ENCODE results near the gene MYO18A. TPM values are rescaled to one million over a fixed set of nuclear protein-coding genes. Genes with fewer than 3 reads are reported as not detected.

MYO18A gene
- total RNA-seq, 1 experiment from 2014 or later: 41.7 TPM

DNA sequence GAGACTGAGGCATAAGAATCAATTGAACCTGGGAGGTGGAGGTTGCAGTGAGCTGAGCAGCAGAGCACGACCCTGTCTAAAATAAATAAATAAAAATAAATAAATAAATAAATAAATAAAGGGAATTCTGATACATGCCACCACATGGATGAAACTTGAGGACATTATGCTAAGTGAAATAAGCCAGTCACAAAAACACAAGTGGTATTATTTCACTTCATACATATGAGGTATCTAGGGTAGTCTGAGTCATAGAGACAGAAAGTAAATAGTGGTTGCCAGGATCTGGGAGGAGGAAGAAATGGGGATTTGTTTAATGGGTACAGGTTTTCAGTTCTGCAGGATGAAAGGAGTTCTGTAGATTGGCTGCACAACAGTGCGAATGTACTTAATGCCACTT is 120.9 kb downstream of the MYO18A start:
- peak; percentile 78 for DNase-seq (ENCODE audit: low read depth)

DNA sequence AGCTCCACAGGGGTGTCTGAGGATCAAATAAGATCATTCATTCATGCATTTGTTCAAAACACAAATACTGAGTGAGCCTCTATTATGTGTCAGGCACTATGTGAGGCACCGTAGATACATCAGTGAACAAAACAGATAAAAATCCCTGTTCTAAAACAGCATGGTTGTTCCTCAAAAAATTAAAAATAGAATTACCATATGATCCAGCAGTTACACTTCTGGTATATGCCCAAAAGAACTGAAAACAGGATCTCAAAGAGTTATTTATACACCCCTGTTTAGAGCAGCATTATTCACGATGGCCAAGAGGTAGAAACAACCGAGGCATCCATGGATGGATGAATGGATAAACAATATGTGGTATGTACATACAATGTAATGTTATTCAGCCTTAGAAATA is 121.8 kb downstream of the MYO18A start:
- no peak for DNase-seq (ENCODE audit: low read depth)

DNA sequence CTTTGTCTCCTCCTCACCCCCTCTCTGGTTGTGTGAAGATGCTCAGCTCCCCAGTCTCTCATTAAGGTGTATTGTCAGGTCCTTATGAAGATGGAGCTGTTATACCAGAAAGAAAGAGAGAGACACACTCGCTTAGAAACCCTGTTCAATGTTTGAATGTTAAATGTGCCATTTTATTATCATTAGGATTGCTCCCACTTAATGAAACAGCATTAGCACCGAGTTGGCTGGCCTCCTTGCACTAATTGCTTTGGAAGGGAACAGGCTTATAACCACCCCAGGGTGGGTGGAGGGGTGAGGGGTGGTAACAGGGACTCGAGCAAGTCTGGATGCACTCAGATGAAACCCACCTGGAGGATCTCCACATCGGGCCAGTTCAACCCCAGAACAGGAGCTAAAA is 122.8 kb downstream of the MYO18A start:
- DNase-seq (ENCODE audit: low read depth): no peak

DNA sequence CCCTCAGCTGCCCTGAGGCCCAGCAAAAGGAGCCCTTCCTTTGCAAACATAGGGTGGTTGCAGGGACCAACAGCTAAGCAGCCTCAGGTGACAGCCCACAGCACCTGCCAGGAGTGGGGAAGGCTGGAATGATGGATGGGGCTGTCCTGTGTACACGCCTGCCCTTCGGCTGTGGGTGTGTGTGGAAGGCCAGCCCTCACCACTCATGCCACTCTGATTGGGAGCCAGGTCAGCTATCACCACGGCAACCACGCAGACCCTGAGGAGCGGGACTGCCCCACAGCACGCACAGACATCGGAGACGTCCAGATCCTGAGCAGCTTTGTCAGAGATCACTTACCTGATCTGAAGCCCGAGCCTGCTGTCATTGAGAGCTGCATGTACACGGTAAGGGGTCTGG is 125.4 kb downstream of the MYO18A start:
- DNase-seq (ENCODE audit: low read depth): no peak

DNA sequence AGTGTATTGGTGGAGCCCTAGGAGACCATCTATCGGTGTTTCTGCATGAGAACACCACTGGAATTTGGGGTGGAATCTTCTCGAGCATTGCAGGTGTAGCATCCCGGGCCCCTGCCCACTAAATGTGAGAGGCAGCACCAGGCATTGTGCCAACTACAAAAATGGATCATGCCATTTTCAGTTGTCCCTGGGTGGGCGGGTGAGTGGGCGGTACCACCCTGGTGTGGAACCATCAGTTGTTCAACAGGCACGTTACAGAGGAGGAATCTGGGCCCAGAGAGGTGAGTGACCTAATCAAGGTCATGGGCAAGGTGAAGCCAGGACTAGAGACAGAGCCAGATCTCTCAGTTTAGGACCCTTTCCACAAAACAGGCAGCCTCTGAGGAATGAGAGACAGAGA is 128.5 kb downstream of the MYO18A start:
- no peak for DNase-seq (ENCODE audit: low read depth)

DNA sequence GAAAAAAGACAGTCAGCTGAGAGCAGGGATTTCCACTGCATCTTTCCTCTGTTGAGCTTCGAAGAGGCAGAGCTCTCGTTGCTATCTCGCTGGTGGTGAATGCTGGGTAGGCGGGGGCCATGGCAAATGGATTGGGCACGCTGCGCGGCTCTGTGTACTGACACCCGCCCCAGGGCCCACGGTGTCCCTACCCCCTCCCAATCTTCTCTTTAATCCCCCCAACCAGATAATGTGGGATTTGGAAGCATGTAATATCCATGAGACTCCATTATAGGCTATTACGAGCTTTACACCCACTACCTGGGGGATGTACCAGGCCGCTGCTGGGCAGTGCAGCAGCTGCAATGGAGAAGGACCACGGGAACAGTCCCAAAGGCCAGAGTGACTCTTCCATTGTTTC is 129.0 kb downstream of the MYO18A start:
- DNase-seq (ENCODE audit: low read depth): no peak

DNA sequence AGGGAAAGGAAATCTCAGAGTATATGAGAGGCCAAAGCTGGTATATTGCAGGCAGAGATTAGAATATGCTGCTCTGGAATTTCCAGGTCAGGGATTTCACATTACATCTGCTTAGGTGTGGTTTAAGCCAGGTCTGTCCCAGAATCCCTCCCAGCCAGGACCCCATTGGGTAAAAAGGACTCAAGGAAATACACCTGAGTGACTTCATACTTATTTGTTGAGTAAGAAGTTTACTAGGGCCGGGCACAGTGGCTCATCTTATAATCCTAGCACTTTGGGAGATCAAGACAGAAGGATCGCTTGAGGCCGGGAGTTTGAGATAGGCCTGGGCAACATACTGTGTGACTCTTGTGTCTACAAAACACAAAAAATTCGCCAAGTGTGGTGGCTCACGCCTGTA is 130.0 kb downstream of the MYO18A start:
- no peak for DNase-seq (ENCODE audit: low read depth)

DNA sequence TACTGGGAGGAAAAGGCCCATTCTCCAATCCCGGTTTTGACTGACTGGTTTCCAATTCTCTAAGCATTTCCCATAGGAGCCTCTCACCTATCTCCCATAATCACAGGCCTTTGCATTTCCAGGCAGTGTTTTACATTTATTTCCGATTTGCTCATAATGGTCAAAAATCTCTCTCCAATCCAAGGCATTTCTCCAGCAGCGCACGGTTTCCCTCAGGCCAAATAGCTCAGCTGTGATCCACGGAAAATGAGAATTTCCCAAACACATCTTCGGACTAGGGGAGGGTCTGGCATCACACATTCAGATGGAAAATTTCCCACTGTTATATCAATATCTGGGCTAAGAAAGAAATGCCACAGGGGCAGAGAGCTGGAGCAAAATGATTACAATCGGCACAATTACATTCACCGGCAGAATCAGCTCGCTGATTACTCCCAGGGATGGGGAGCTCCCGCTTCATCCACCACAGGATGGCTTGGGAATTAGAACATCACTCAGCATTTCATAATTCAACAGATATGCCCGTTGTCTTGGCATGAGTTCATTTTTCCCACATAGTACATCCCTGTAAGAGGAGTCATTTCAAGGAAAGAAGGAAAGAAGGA is 130.6 kb downstream of the MYO18A start:
- peak; percentile 58 for DNase-seq (ENCODE audit: low read depth)

DNA sequence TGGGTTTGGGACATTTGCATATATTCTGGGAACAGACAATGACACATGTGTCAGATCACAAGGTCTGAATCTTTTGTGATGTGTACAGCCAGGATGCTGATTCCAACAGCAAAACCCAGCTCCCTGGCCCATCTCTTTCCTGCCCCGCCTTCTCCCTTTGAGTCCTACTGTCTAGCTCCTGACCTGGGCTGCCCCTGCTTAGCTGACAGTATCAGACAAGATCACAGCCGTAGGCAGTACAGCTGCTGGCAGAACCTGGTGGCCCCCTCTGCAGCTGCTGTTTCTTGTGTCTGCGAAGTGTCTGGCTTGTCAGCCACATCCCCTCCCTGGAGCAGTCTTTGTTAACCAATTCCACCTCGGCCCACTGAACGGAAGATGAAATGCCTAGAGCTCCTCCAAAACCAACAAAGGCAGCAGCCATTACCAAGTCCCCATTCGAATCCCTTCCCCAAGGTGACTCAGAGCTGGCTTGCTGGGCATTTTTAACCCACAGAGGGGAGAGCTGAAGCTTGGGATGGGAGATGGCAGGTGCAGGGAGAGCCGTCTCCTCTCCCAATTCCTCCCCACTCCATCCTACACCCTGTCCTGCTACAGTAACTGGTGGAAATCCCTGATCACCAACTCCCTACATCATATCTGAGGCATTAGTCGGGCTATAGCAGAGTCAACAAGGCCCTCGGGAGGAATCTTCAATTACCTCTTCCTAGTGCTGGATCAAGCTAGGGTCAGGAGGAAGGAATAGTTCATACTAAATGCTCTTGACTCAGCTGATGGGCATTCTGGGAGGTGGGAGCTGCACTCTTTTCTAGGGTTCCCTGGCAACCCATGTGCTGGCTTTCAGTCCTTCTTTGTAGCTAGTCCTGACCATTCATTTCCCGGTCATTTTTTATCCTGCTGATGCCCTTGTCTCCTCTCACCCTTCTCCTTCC is 131.5 kb downstream of the MYO18A start:
- DNase-seq (ENCODE audit: low read depth): peak; percentile 94

DNA sequence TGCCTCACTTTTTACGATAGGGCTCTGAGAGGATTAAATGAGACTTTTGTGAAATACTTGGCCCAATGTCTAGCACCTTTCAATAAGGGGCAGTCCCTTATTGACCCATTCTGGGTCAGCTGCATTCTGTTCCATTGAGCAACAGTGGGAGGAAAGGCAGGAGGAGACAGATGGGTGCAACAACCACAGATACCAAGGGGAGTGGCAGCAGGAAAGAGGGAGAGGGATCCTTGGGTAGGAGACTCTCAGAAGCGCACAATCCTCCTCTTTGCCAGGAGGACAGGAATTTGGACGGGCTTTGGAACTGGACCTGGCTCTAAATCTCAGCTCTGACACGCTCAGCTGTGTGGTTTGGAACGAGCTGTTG is 133.7 kb downstream of the MYO18A start:
- DNase-seq (ENCODE audit: low read depth): peak; percentile 26

DNA sequence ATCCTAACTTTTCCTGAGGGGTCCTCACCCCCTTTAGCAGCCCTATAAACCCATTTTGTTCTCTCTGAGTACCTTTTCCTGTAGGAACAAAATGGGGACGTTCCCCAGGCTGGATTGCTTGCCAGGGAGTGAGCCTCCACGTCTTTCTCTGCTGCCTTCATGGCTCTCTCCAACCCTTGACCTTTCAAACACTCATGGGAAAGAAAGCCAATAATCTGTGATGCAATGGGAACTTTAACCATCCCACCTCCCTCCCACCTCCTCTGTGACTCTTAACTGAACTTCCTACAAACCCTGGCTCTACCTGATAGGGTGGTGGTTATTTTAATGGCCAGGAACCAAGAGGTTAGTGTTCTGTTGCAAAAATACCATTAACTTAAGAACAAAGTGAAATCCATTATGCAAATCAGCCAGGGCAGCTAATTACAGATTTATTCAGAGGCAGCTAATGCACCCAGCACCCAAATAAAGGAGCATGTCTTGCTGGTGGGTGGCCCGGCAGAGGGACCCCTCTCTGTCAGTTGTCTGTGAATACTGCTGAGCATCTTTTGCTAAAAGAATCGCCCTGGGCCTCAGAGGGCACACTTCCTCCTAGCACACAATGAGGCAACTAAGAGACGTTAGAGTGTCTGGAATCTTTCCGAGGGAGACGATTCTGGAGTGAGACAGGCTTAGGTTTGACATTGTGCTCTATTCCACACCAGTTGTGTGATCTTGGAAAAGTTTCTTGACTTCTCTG is 134.3 kb downstream of the MYO18A start:
- no peak for DNase-seq (ENCODE audit: low read depth)

DNA sequence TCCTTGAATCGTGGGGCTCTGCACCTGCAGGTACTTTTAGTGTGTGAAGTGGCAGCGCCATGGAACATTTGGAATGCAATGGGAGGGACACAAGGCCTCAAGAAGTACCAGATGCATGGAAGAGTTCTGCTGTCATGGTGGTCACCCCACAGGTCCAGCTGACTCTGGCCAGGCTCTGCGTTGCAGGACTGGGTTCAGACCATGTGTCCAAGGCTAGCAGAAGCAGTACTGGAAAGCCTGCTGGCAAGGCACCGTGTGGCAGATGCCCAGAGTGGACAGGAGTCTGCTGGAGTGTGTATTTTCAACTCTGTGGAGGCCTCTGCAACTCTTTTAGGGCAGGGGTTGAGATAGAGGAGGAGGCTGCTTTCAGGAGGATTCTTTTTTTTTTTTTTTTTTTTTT is 135.2 kb downstream of the MYO18A start:
- no peak for DNase-seq (ENCODE audit: low read depth)

DNA sequence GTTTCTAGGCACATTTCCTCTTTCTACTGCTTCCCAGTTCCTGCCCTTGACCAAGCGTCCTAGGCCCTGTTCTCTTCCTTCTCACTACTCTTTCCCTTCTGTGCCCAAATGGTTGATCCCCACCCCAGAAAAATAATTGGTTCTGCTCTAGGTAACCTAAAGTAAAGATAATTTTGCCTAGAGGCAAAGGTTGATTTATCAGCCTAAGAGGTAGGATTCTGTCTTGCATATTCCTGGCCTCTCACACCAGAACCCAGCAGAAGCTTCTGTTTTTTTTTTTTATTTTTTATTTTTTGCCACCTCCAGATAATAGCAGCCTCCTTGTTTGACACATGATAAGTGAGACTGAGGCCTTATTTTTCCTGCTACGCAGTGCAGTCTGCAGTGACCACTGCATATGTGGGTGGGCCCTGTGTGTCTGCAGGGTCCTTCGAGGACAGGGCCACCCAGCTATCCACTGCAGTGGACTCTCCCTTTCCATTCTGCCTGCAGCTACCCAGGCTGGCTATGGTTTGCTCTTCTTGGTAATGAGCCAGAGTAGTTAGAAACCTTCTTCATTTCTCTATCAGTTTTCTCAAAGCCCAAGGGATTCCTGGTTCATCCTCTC is 136.6 kb downstream of the MYO18A start:
- no peak for DNase-seq (ENCODE audit: low read depth)

DNA sequence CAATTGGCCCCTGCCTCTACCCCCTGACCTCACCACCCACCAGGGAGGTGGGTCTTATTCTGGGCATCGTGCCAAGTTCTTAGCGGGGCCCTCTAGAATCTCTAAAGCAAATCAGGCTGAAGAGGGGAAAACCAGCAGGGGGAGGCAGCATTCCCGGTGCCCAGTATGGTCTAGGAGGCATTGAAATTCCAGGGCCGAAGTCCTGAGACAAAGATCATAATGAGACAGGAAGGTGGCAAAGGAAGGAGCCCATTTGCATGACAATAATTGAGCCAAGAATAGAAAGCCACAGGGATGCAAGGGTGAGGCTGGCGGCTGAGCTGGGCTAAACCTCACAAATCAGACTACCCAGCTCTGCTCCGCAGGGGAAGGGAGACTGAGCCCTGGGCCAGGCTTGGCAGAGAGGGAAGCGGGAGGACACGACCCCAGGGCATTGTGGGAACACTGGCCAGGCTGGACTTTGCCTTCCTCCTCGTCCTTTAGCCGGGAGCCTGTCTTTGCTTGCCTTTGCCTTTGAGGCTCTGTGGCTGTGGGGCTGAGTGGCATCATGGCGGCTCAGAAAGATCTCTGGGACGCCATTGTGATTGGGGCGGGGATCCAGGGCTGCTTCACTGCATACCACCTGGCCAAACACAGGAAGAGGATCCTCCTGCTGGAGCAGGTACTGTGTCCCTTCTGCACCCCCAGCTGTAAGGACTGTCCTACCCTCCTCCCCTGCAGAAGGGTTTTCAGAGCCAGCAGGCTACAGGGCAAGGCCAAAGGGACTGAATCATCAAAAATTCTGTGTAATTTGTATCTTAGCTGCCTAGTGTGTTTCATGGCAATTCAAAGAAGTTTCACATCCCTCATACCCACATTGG is 137.3 kb downstream of the MYO18A start, which contains the start of gene PIPOX:
TSS of gene PIPOX (plus strand) at position 463 of the 860 bp plus-strand sequence. CDS start at position 548, 85 bp downstream.
- peak; percentile 69 for DNase-seq (ENCODE audit: low read depth)

DNA sequence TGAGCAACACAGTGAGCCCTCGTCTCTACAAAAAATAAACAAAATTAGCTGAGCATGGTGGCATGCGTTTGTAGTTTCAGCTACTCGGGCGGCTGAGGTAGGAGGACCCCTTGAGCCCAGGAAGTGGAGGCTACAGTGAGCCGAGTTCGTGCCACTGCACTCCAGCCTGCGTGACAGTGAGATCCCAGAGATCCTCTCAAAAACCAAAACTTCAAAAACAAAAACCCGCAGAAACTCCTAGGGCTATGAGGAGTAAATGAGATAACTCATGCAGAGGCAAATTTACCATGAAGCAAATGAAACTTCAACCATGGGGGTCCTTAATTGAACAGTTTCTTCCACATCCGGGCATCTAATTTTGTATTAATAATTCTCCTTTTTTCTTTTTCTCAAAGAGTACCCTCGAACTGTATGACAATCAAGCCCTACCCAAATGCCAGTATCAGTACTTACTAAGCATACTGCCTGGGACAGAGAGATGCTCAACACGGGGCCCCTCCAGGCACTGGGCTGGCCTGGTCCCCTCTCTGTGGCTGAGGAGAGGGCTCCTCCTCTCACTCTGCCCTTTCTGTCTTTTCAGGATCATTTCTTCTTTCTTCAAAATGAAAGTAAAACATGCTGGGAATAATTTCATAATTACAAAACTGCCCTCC is 138.0 kb downstream of the MYO18A start:
- DNase-seq (ENCODE audit: low read depth): no peak

DNA sequence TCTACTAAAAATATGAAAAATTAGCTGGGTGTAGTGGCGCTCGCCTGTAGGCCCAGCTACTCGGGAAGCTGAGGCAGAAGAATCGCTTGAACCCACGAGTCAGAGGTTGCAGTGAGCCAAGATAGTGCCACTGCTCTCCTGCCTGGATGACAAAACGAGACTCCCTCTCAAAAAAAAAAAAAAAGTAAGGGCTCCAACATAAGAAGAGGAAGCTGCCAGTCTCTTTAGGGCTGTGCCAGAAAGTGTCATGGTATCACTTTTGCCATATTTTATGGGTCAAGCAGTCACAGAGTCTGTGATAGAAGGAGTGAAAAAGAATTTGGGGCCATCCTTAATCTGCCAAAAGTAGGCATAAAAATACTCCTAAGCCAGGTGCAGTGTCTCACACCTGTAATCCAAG is 138.6 kb downstream of the MYO18A start:
- no peak for DNase-seq (ENCODE audit: low read depth)

DNA sequence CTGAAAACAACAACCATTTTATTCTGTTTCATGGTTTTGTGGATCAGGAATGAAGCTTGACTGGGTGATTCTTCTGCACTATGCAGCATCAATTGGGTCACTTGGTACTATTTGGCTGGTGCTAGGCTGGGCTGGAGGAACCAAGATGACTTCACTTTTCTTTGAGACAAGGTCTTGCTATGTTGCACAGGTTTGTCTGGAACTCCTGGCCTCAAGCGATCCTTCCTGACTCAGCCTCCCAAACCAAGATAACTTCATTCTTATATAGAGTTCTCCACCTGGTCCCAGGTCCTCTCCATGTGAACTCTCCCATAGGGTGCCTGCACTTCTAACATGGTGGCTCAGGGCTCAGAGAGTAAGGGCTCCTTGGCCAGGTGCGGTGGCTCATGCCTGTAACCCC is 139.1 kb downstream of the MYO18A start:
- DNase-seq (ENCODE audit: low read depth): no peak

DNA sequence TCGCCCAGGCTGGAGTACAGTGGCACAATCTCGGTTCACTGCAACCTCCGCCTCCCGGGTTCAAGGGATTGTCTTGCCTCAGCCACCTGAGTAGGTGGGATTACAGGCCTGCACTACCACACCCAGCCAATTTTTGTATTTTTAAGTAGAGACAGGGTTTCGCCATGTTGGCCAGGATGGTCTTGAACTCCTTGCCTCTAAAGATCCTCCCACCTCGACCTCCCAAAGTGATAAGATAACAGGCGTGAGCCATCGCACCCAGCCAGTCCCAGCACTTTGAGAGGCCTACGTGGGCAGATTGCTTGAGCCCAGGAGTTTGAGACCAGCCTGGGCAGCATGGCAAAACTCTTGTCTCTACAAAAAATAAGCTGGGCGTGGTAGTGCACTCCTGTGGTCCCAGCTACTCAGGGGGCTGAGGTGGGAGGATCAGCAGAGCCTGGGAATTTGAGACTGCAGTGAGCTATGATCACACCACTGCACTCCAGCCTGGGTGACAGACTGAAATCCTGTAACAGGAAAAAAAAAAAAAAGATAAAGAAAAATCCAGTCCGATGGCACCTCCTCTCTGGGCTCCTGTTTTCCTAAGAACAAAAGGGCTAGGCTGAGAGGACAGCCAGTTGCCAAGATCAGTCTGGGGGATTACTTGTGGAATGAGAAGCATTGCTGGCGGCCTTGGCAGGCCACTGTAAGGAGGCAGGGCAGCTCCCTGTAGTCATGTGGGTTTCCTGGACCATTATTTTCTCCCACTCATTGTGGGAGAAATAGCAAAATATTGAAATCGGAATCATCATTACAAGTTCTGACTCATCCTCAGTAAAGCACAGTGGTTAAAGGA is 140.2 kb downstream of the MYO18A start:
- DNase-seq (ENCODE audit: low read depth): peak; percentile 98

DNA sequence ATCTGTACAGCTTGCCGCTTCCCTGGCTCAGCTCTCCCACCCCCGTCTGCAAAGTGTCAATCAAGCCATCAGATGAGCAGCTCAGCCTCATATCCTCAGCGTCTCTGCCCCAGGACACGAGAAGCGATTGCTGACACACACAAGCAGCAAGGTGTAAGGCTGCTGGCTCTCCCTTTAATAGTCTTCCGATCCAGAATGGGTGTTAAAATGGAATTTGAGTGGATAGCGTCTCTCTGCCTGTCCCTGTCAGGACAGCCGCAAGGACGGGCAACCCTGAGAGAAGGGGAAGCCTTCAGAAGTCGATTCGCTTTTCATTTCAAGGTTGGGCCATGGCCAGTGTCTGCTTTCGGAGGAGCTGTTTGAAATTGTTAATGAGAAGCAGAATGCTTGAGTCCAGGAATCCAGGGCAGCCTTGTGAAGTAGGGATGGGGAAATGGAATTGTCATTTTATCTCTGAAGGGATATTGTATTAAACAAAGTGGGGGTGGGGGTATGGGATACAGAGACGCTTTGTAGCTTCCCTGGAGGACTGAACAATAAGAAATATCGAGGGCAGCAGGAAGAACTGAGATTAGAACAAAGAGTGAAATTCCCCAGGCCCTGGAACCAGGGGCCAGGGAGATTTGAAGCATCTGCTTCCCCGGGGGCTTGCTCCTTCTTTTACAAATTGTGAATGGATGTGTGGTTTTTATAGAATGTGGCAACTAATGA is 142.0 kb downstream of the MYO18A start:
- no peak for DNase-seq (ENCODE audit: low read depth)

All from LHCN-M2 (cell line).